KOPT-K1 (cell line): ENCODE results near the gene RETREG2.

Experiments used
- H3K27ac ChIP-seq: fragments of 200-600 bp; sonication (generic); 2 replicates; pipeline ENCODE4 v1.5.1; 2016; ENCODE audit warnings: antibody characterized with exemption, mild to moderate bottlenecking, low read depth, low read length; ENCODE audit not compliant: poor library complexity, severe bottlenecking
- H3K36me3 ChIP-seq: fragments of 200-600 bp; sonication (generic); 2 replicates; pipeline ENCODE4 v1.5.1; 2017; ENCODE audit warnings: antibody characterized with exemption, mild to moderate bottlenecking, low read length, moderate library complexity; ENCODE audit not compliant: insufficient read depth
- H3K9me3 ChIP-seq: fragments of 200-600 bp; sonication (generic); 2 replicates; pipeline ENCODE4 v1.5.1; 2017; ENCODE audit warnings: antibody characterized with exemption, low read length, mild to moderate bottlenecking; ENCODE audit not compliant: insufficient read depth, poor library complexity, severe bottlenecking

The RETREG2 gene

DNA sequence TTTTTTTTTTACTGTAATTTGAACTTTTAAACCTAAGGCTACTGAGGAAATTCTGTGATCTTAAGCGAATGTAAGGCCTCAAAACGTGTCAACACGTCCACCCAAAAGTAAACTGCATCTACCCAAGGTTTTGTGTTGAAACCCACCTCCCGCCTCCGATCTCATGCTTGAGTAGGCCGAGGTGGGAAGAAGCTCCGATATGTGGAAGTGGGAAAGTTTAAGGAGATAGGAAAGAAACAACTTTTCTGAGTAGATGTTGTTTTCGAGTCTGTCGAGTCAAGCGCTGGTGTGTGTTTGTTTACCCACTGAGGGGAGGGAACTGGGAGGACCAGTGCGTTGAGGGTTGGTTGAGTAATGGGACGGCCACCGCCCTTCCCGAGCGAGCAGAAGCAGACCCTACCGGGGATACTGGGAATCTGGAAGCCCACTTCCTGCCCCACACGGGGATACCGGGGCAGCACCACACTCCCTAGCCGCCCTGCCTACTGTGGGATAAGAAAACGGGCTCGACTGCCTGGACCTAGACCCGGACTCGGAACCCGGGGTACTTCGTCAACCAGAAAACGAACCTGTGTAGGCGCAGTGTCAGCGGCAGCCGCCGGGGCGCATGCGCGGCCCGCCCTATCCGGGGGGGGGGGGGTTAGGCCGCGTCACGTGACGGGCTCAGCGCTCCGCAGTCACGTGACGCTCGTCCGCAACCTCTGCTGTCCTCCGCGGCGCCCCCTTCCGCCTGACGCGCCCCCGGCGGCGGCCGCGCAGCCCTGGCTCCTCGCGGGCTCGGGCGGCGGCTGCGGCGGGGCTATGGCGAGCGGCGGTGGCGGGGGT is at the start of gene RETREG2:
Gene RETREG2, plus strand, starts transcription at position 724 of the 825 bp plus-strand sequence. Its CDS starts 78 bp downstream, at position 802.
- Histone ChIP-seq H3K27ac (peak within 1 kb of the TSS; percentile 93), H3K36me3 (peaks cover 58% of the 10 kb centered on the region), H3K9me3 (no peaks in the 10 kb centered on the region)

- Histone ChIP-seq H3K36me3 (no peaks in the 10 kb centered on the region), H3K27ac (no peak overlapping the region), H3K9me3 (no peaks in the 10 kb centered on the region)
Observed at GRCh38 chr2:219128396-219128795, 49.7 kb upstream of the RETREG2 start.

GRCh38 chr2:219129589-219129988 is 48.5 kb upstream of the RETREG2 start:
- H3K27ac ChIP-seq = no peak overlapping the region
- H3K9me3 ChIP-seq = no peaks in the 10 kb centered on the region
- H3K36me3 ChIP-seq = no peaks in the 10 kb centered on the region

DNA sequence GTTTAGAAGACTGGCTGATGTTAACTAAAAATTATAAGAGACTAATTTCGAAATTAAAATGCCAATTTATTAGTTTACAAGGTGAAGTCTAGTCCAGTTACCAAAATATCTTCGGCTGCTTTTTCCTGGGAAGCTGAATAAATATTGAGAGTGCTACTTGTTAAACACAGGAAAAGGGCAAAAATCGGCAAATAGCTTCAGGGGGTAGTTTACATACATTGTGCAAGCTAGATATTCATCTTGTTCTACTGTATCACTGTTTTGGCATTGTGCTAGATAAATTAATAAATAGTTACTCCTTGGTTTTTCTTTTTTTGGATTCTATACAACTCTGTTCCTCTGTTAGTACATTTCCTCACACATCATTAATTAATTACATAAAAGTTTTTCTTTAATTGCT is 46.7 kb upstream of the RETREG2 start:
- Histone ChIP-seq H3K27ac (no peak overlapping the region), H3K36me3 (no peaks in the 10 kb centered on the region), H3K9me3 (no peaks in the 10 kb centered on the region)

- H3K27ac ChIP-seq = no peak overlapping the region
- no peaks in the 10 kb centered on the region for H3K9me3 ChIP-seq
- H3K36me3 ChIP-seq = no peaks in the 10 kb centered on the region
Observed at GRCh38 chr2:219131744-219132143, 46.3 kb upstream of the RETREG2 start.

DNA sequence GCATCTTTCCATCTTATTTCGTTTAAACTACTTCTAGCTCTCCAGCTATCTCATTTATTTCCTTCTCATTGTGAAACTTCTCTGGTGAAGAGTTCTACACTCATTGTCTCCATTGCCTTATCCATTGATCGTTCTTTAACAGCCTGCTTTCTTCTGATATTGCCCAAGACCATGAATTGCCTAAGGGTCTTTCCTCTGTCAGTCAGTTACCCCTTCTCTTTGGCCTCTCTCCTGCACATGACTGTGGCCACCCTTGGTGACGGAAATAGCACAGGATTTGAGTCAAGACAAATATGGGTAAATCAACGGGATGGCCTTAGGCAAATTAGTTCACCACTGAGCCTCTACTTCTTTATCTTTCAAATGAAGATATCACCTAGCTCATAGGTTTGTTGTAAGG is 44.1 kb upstream of the RETREG2 start:
- H3K36me3 ChIP-seq = no peaks in the 10 kb centered on the region
- no peak overlapping the region for H3K27ac ChIP-seq
- no peaks in the 10 kb centered on the region for H3K9me3 ChIP-seq

GRCh38 chr2:219140722-219141121 is 37.4 kb upstream of the RETREG2 start:
- Histone ChIP-seq H3K36me3 (peaks cover 52% of the 10 kb centered on the region), H3K9me3 (no peaks in the 10 kb centered on the region), H3K27ac (no peak overlapping the region)

- Histone ChIP-seq H3K27ac (no peak overlapping the region), H3K9me3 (no peaks in the 10 kb centered on the region), H3K36me3 (peaks cover 68% of the 10 kb centered on the region)
Observed at GRCh38 chr2:219142329-219142728, 35.7 kb upstream of the RETREG2 start.

GRCh38 chr2:219149667-219150066 is 28.4 kb upstream of the RETREG2 start:
- H3K9me3 ChIP-seq = no peaks in the 10 kb centered on the region
- no peak overlapping the region for H3K27ac ChIP-seq
- H3K36me3 ChIP-seq = peaks cover 57% of the 10 kb centered on the region

GRCh38 chr2:219155054-219155644 is 22.9 kb upstream of the RETREG2 start:
- Histone ChIP-seq H3K9me3 (no peaks in the 10 kb centered on the region), H3K27ac (no peak overlapping the region)

DNA sequence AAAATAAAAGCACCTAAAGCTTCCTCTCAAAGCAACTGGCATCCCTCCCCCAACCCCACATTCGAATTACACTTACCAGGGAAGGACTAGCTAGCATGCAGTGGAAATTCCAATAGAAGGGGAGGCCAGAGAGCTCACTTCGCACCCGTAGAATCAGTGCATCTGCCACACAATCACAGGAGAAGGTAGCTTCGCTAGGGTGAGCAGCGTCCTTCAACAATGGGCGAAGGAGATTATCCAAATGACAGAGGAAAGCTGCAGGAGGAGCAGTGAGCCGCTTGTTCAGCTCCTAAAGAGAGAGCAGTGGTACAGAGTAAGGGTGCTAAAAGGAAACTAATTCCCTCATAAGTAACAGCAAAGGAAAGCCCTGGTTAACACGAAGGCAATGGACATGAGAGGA is 20.7 kb upstream of the RETREG2 start:
- Histone ChIP-seq H3K36me3 (peaks cover 33% of the 10 kb centered on the region), H3K27ac (no peak overlapping the region), H3K9me3 (no peaks in the 10 kb centered on the region)

More at GRCh38 chr2:219155054-219155644, 22.9 kb upstream of the RETREG2 start:
- H3K36me3 ChIP-seq = peaks cover 39% of the 10 kb centered on the region

- H3K36me3 ChIP-seq = peaks cover 33% of the 10 kb centered on the region
- H3K27ac ChIP-seq = no peak overlapping the region
- no peaks in the 10 kb centered on the region for H3K9me3 ChIP-seq
Observed at GRCh38 chr2:219158025-219158424, 20.1 kb upstream of the RETREG2 start.

DNA sequence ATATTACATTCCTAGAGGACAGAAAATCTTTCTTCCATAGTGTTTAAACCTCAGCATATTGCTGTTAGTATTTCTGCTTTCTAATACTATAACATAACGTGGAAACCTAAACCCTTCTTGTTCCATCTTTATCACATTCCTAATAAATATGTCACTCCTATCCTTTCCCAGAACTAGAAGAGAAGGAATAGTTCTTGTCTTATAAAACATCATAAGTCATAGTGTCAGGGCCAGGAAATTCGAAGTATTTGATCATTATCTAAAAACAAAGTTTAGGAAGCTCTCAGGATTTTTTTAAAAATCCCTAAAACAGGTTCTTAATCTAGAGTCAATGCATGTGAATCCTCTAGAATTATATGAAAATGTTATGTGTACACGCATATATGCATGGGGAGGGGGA is 19.5 kb upstream of the RETREG2 start:
- H3K27ac ChIP-seq = no peak overlapping the region
- no peaks in the 10 kb centered on the region for H3K9me3 ChIP-seq
- H3K36me3 ChIP-seq = peaks cover 29% of the 10 kb centered on the region

- H3K27ac ChIP-seq = peak overlapping the region; percentile 84
- H3K9me3 ChIP-seq = no peaks in the 10 kb centered on the region
- peaks cover 21% of the 10 kb centered on the region for H3K36me3 ChIP-seq
Observed at GRCh38 chr2:219159771-219160185, 18.3 kb upstream of the RETREG2 start.

GRCh38 chr2:219160186-219161017 is 17.7 kb upstream of the RETREG2 start, which contains the start of gene NHEJ1:
NHEJ1 (minus strand) TSS chr2:219160815; CDS start chr2:219158362, 2,453 bp downstream.
- peaks cover 21% of the 10 kb centered on the region for H3K36me3 ChIP-seq
- peak within 1 kb of the TSS; percentile 84 for H3K27ac ChIP-seq
- H3K9me3 ChIP-seq = no peaks in the 10 kb centered on the region
